Right lobe of liver (tissue), 4 donors: Measurements from ENCODE around the gene SUGCT.

Experiments used
- CTCF ChIP-seq, 4 donors: fragments of 200-600 bp in 3 of 4; fragments of 450-650 bp in 1 of 4; IDR thresholded peaks; one replicate each; pipeline versions ENCODE4 v1.5.1 to v1.8.0; 2016 to 2022; ENCODE audit warnings: antibody characterized with exemption in 4 of 4, mild to moderate bottlenecking in 2 of 4
- POLR2A ChIP-seq: fragments of 450-650 bp; IDR thresholded peaks from one replicate; pipeline ENCODE4 v1.6.1; 2017; ENCODE audit warnings: antibody characterized with exemption, mild to moderate bottlenecking
- donor health status: DM: no; HTN: no; CAD: no.
- donor health status: DM: no; HTN: no; CAD: no.
- donor health status: DM: no; HTN: yes; CAD: no.

GRCh38 chr7:40288827-40289226, 154.0 kb downstream of the SUGCT start:
- no peak for TF ChIP-seq POLR2A
- no peak for TF ChIP-seq CTCF (IDR thresholded peaks at IDR 0.05)
